Measurements from ENCODE around the gene ARRDC1.

GRCh38 chr9:137588311-137588710, 17.2 kb upstream of the ARRDC1 start:
- no peak for TF ChIP-seq CTCF (IDR thresholded peaks at IDR 0.05)
- TF ChIP-seq EZH2phosphoT487 (IDR thresholded peaks at IDR 0.05) = no peak
- TF ChIP-seq EZH2 (IDR thresholded peaks at IDR 0.05) = no peak
